Keratinocyte (primary cell): ENCODE results near the gene TRPC4AP. TPM values are rescaled to one million over a fixed set of nuclear protein-coding genes. Genes with fewer than 3 reads are reported as not detected.

ENCODE experiments used
- DNase-seq: peaks from one replicate; pipeline ENCODE4 v3.0.0-alpha.2; 2011; ENCODE audit warnings: low read depth, missing footprints, low spot score
- FAIRE-seq: peaks from 2 replicates; lab custom pipeline; 2011; peaks lifted over from hg19 to GRCh38; lab: Jason Lieb, UNC
- H2AFZ ChIP-seq: 2 replicates; pipeline ENCODE4 v1.6.0; 2012; ENCODE audit warnings: low read length, control low read depth, inconsistent platforms; ENCODE audit not compliant: control insufficient read depth
- H3K27ac ChIP-seq: 2 replicates; pipeline ENCODE4 v1.5.1; 2011; ENCODE audit warnings: low read length; ENCODE audit not compliant: control insufficient read depth, insufficient read depth
- H3K27me3 ChIP-seq: 3 replicates; pipeline ENCODE4 v1.6.0; 2011; ENCODE audit warnings: low read length; ENCODE audit not compliant: control insufficient read depth, insufficient read depth; ENCODE audit errors: extremely low read depth
- H3K36me3 ChIP-seq, 2 experiments: 2 replicates in 1 of 2; 3 replicates in 1 of 2; pipeline ENCODE4 v1.5.1; 2011; ENCODE audit warnings: low read length in 2 of 2, mild to moderate bottlenecking in 1 of 2; ENCODE audit not compliant: control insufficient read depth in 2 of 2, insufficient read depth in 2 of 2; ENCODE audit errors: extremely low read depth in 1 of 2
- H3K4me1 ChIP-seq: 3 replicates; pipeline ENCODE4 v1.5.1; 2011; ENCODE audit warnings: low read length; ENCODE audit not compliant: control insufficient read depth, insufficient read depth; ENCODE audit errors: extremely low read depth
- H3K4me2 ChIP-seq: 3 replicates; pipeline ENCODE4 v1.6.0; 2011; ENCODE audit warnings: low read depth, low read length; ENCODE audit not compliant: control insufficient read depth, insufficient read depth; ENCODE audit errors: extremely low read depth
- H3K4me3 ChIP-seq, 3 experiments: fragments of 200-600 bp in 1 of 3; sonication (generic) in 1 of 3; 2 replicates in 2 of 3; 3 replicates in 1 of 3; pipeline ENCODE4 v1.5.1; 2011 to 2016; ENCODE audit warnings: low read length in 3 of 3, mild to moderate bottlenecking in 3 of 3, control low read depth in 2 of 3, inconsistent platforms in 1 of 3, low read depth in 1 of 3, mixed read lengths in 1 of 3, mixed run types in 1 of 3, moderate library complexity in 1 of 3; ENCODE audit not compliant: control insufficient read depth in 2 of 3, insufficient read depth in 2 of 3; ENCODE audit errors: extremely low read depth in 1 of 3
- H3K79me2 ChIP-seq: 2 replicates; pipeline ENCODE4 v1.6.0; 2012; ENCODE audit warnings: low read length; ENCODE audit not compliant: control insufficient read depth, insufficient read depth
- H3K9ac ChIP-seq: 3 replicates; pipeline ENCODE4 v1.6.0; 2011; ENCODE audit warnings: low read length; ENCODE audit not compliant: control insufficient read depth, insufficient read depth; ENCODE audit errors: extremely low read depth
- H3K9me1 ChIP-seq: 3 replicates; pipeline ENCODE4 v1.6.0; 2011; ENCODE audit warnings: low read length; ENCODE audit not compliant: control insufficient read depth, insufficient read depth; ENCODE audit errors: extremely low read depth
- H3K9me3 ChIP-seq: 2 replicates; pipeline ENCODE4 v1.5.1; 2012; ENCODE audit warnings: low read depth, low read length; ENCODE audit not compliant: control insufficient read depth
- H4K20me1 ChIP-seq: 3 replicates; pipeline ENCODE4 v1.6.0; 2011; ENCODE audit warnings: low read length; ENCODE audit not compliant: control insufficient read depth, insufficient read depth; ENCODE audit errors: extremely low read depth
- EZH2 ChIP-seq: IDR thresholded peaks from one replicate; pipeline ENCODE4 v1.6.1; 2012; ENCODE audit warnings: inconsistent platforms, mild to moderate bottlenecking, low read length, moderate library complexity
- dilution Hi-C: fragments of 300-500 bp; cut with MboI; formaldehyde crosslinking; loops from one replicate; pipeline ENCODE4 v1.7.0; 2020; ENCODE audit warnings: low sequenced_read_pairs; ENCODE audit not compliant: extremely low pct_ligation_motif_present
- polyA plus RNA-seq, 5 experiments: library from polyadenylated mRNA; depleted of rRNA in 3 of 5; stranded (reverse) in 3 of 5; stranded (forward) in 1 of 5; unstranded in 1 of 5; fragments of >200 nt; gene quantifications; 1 replicate in 1 of 5; 2 replicates in 3 of 5; 3 replicates in 1 of 5; pipeline versions ENCODE4 v1.2.1 to v1.2.3, GENCODE V29; 2011 to 2012; ENCODE audit warnings: missing spikeins in 2 of 5, low read depth in 1 of 5, low replicate concordance in 1 of 5
- TF ChIP-seq, protein P1 (sequence below), 3 experiments: IDR thresholded peaks in 1 of 3; conservative IDR thresholded peaks in 1 of 3; optimal IDR thresholded peaks in 1 of 3; 2 replicates in 2 of 3; 3 replicates in 1 of 3; pipeline versions ENCODE3 to v1.5.1; 2011; ENCODE audit warnings: low read length in 3 of 3, mild to moderate bottlenecking in 3 of 3, moderate library complexity in 2 of 3, control low read depth in 1 of 3, inconsistent platforms in 1 of 3; ENCODE audit not compliant: insufficient read depth in 2 of 3; ENCODE audit errors: extremely low read depth in 1 of 3

The TRPC4AP gene
- polyA plus RNA-seq, 1 donor (not counting 4 experiments of a cell fraction or from before 2014, with no cell fraction given) = 53.9 TPM

DNA sequence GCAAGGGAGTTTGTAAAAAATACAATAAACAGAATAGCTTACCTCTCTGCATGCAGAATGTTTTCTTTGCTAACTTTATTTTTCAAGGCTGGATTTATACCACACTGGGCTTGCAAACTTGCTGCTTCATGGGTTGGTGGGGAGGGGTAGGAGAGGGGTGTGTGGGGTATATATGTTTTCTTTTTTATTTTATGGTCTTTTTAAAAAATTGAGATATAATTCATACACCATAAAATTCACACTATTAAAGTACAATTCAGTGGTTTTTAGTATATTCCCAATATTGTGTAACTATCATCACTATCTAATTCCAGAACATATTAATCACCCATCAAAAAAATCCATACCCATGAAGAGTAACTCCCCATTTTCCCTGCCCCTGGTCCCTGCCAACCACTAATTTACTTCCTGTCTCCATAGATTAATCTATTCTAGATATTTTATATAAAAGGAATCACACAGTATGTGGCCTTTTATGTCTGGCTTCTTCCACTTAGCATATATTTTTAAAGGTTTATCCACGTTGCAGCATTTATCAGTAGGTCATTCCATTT, 14.3 kb upstream of the TRPC4AP start:
- Histone ChIP-seq H3K27ac (no peak overlapping the region), H3K9ac (no peak overlapping the region), H3K27me3 (no peaks in the 10 kb centered on the region), H4K20me1 (no peaks in the 10 kb centered on the region), H3K9me3 (no peaks in the 10 kb centered on the region), H3K36me3 (no peaks in the 10 kb centered on the region), H3K9me1 (no peaks in the 10 kb centered on the region), H3K4me2 (no peak overlapping the region), H3K79me2 (no peaks in the 10 kb centered on the region), H2AFZ (no peak overlapping the region), H3K4me1 (peaks cover 31% of the 10 kb centered on the region), H3K4me3 (no peak overlapping the region)
- DNase-seq (no peak), FAIRE-seq (no peak)
- dilution Hi-C loops = no loop called here
- no peak for TF ChIP-seq EZH2
- TF ChIP-seq, protein P1, sequence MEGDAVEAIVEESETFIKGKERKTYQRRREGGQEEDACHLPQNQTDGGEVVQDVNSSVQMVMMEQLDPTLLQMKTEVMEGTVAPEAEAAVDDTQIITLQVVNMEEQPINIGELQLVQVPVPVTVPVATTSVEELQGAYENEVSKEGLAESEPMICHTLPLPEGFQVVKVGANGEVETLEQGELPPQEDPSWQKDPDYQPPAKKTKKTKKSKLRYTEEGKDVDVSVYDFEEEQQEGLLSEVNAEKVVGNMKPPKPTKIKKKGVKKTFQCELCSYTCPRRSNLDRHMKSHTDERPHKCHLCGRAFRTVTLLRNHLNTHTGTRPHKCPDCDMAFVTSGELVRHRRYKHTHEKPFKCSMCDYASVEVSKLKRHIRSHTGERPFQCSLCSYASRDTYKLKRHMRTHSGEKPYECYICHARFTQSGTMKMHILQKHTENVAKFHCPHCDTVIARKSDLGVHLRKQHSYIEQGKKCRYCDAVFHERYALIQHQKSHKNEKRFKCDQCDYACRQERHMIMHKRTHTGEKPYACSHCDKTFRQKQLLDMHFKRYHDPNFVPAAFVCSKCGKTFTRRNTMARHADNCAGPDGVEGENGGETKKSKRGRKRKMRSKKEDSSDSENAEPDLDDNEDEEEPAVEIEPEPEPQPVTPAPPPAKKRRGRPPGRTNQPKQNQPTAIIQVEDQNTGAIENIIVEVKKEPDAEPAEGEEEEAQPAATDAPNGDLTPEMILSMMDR (optimal IDR thresholded peaks at IDR 0.05 in 1 of 3, IDR thresholded peaks at IDR 0.05 in 1 of 3, conservative IDR thresholded peaks at IDR 0.05 in 1 of 3; ENCODE audit: extremely low read depth in 1 of 3, insufficient read depth in 2 of 3, low read length in 3 of 3) = no peak

DNA sequence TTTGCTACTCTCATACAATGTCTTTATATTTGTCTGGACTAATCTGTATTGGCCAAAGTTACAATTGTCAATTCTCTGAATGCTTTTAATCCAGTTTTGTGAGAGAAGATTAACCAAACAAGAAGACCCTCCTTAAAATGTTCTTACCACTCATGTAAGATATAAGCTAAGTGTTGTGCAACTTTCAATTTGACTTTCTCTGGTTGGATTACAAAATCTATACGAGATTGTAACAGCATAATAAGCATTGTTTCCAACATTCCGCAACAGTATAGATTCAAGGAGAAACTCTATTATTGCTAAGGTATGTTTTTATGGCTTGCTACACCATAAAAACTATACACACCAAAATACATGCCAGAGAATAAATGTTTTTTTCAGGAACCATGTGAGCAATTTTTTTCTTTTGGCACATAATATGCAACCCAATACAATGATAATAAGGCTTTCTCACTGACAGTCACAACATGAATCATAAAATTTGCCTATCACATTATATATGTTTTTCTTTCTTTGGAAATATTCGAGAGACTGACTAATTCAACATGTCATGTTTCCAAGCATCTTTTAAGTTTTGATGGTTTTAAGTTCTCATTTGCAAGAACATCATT, 12.2 kb upstream of the TRPC4AP start:
- dilution Hi-C loops = no loop called here
- H3K9ac ChIP-seq = no peak overlapping the region
- no peaks in the 10 kb centered on the region for H4K20me1 ChIP-seq
- H3K36me3 ChIP-seq = no peaks in the 10 kb centered on the region
- H3K4me1 ChIP-seq = peaks cover 22% of the 10 kb centered on the region
- no peaks in the 10 kb centered on the region for H3K27me3 ChIP-seq
- FAIRE-seq (no peak), DNase-seq (no peak)
- H3K4me3 ChIP-seq = no peak overlapping the region
- H3K9me1 ChIP-seq = no peaks in the 10 kb centered on the region
- no peak overlapping the region for H3K4me2 ChIP-seq
- TF ChIP-seq EZH2 = no peak
- TF ChIP-seq, protein P1 (optimal IDR thresholded peaks at IDR 0.05 in 1 of 3, IDR thresholded peaks at IDR 0.05 in 1 of 3, conservative IDR thresholded peaks at IDR 0.05 in 1 of 3; ENCODE audit: extremely low read depth in 1 of 3, insufficient read depth in 2 of 3, low read length in 3 of 3) = no peak
- no peaks in the 10 kb centered on the region for H3K9me3 ChIP-seq
- no peak overlapping the region for H2AFZ ChIP-seq
- H3K79me2 ChIP-seq = no peaks in the 10 kb centered on the region
- H3K27ac ChIP-seq = no peak overlapping the region
